ENCODE data around the gene DDRGK1. TPM values are rescaled to one million over a fixed set of nuclear protein-coding genes. Genes with fewer than 3 reads are reported as not detected.

The DDRGK1 gene
- total and polyA plus RNA-seq, 2 of the 8 experiments (the other 6 are each of a cell fraction or from before 2014, with no cell fraction given): 29.4 to 42.0 TPM

DNA sequence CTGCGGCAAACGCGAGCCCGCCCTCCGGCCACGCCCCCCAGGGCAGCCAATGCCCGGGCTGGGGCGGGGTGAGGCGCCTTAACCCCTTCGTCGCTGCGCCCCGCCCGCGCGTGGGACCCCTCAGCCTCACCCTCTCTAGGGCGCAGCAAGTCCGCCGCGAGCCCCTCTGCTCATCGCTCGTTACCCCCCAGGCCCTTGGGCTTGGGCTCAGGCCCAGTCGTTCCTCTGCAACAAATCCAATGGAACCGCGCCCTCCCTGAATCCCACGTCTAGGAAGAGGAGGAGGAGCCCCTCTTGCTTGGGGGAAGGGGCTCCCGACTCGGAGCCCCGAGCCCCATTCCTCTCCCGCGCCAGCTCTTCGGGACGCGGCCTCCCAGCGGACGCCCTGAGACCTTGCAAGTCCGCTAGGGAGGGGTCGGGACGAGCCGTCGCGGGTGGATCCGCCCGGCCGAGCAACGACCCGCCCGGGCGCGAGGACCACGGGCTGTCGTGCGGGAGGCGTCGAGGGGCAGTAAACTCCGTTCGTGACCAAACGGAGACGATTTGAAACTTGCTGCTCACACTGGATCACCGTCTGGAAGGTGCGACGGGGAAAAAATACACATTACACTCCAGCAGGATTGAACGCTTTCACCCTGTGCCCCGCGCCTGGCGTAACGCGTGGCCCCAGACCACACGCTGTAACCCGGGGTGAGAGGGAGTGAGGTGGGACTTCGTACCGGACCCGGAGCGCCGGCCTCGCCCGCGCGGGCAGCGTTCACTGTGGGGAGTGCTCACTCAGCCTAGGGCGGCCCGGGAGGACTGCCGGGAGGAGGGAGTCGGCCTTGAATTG is 30.7 kb downstream of the DDRGK1 start (continued):
- TF ChIP-seq HDAC2 (IDR thresholded peaks at IDR 0.05; ENCODE audit: borderline replicate concordance in 1 of 2, low read depth in 2 of 2, low read length in 2 of 2) (peak in 1 of 2 experiments; percentile 11; a peak in 1 of 4 replicates), CBX8 (IDR thresholded peaks at IDR 0.05; ENCODE audit: borderline replicate concordance, low read depth, low read length) (no peak), EGR1 (IDR thresholded peaks at IDR 0.05; ENCODE audit: borderline replicate concordance, low read depth, low read length) (0 out of 2 replicates have a peak, but pooled peaks have one; percentile 9), TBP (IDR thresholded peaks at IDR 0.05; ENCODE audit: low read depth, low read length) (peak; percentile 62; the same call in 1 of the 2 replicates), CHD2 (IDR thresholded peaks at IDR 0.05; ENCODE audit: low read length) (no peak), CHD1 (IDR thresholded peaks at IDR 0.05; ENCODE audit: low read depth, low read length) (no peak), POLR2A (IDR thresholded peaks at IDR 0.05; ENCODE audit: control extremely low read depth in 1 of 2, low read depth in 2 of 2, low read length in 2 of 2) (0 out of 3 replicates have a peak, but pooled peaks of 1 of the 2 experiments have one; percentile 19), ASH2L (IDR thresholded peaks at IDR 0.05; ENCODE audit: low read length) (peak; percentile 100), SP4 (IDR thresholded peaks at IDR 0.05; ENCODE audit: low read length) (peak; percentile 8; the same call in 1 of the 2 replicates), SIN3A (conservative IDR thresholded peaks at IDR 0.05 in 1 of 2, IDR thresholded peaks at IDR 0.05 in 1 of 2; ENCODE audit: low read depth in 1 of 2, low read length in 2 of 2) (peak in 1 of 2 experiments; percentile 68; a peak in 1 of 4 replicates), KDM1A (IDR thresholded peaks at IDR 0.05; ENCODE audit: borderline replicate concordance, low read length) (peak; percentile 58; the same call in 1 of the 2 replicates), TAF7 (optimal IDR thresholded peaks at IDR 0.05; ENCODE audit: borderline replicate concordance, low read depth, low read length) (peak; percentile 11), TAF1 (IDR thresholded peaks at IDR 0.05; ENCODE audit: low read depth, low read length) (peak; percentile 34; the same call in 1 of the 2 replicates), EZH2 (IDR thresholded peaks at IDR 0.05; ENCODE audit: low read depth, low read length, severe bottlenecking) (no peak), POLR2AphosphoS5 (IDR thresholded peaks at IDR 0.05; ENCODE audit: low read depth, low read length) (peak; percentile 62; the same call in 1 of the 2 replicates)
- TF ChIP-seq, protein P1, sequence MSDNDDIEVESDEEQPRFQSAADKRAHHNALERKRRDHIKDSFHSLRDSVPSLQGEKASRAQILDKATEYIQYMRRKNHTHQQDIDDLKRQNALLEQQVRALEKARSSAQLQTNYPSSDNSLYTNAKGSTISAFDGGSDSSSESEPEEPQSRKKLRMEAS (IDR thresholded peaks at IDR 0.05): peak; percentile 9; the same call in 1 of the 2 replicates
